Measurements from ENCODE around the gene EMX1. TPM values are rescaled to one million over a fixed set of nuclear protein-coding genes. Genes with fewer than 3 reads are reported as not detected.

The EMX1 gene
- total RNA-seq (not detected), total RNA-seq (0 to 0.15 (median 0) reads per million in 29 experiments)
- not detected for total RNA-seq (2013)

DNA sequence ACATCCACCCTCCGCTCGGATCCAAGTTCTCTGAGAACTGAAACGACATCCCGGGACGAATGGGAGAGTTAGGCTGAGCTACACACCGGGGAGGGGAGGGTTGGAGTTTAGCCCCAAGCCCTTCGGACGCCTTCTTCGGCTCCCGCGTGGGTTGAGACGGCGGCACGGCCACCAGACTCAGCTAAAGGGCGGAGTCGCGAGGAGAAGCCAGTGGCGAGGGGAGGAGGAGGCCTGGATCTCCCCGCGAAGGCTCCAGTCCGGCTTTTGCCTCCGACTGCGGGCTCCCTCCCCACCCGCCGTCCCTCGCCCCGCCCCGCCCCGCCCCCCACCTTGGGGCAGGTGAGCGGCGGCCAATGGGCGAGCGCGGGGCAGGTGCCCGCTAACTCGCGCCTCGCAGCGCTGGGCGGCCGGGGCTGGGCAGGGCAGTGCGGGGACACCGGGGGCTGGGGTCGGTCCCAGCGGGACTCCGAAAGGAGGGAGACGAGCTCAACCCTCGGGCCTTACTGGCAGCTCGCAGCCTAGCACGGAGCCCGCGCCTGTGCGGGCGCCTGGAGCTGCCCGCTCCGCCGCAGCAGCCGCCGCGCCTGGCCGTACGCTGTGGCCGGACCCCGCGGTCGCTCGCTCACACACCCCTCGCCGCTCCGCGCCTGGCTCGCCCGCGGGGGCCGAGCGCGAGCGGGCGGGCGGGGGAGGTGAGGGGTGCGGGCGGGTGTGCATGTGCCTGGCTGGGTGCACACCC lies at the start of gene EMX1:
EMX1 (plus strand) TSS at position 382 of the 739 bp plus-strand sequence; CDS start at position 716, 334 bp downstream.
- Mint-ChIP-seq H3K27ac (no peak within 1 kb of the TSS), H3K9me3 (no peaks in the 10 kb centered on the region), H3K27me3 (peaks cover 53 to 78% of the 10 kb centered on the region in 2 donors), H3K36me3 (no peaks in the 10 kb centered on the region), H3K4me1 (peaks cover 35 to 44% (median 36%) of the 10 kb centered on the region in 3 donors), H3K4me3 (peak within 1 kb of the TSS; percentile 73 to 88 (median 76))
- Histone ChIP-seq H3K4me3 (ENCODE audit: control insufficient read depth in 1 of 2, extremely low read depth in 1 of 2, low read length in 1 of 2) (peak within 1 kb of the TSS; percentile 40 to 83), H3K9me3 (no peaks in the 10 kb centered on the region), H3K27me3 (replicated peaks in 1 of 2; ENCODE audit: control insufficient read depth in 2 of 2, extremely low read depth in 1 of 2, insufficient read depth in 2 of 2, low read length in 1 of 2) (peaks cover 17 to 83% of the 10 kb centered on the region in 2 experiments), H3K36me3 (ENCODE audit: control insufficient read depth in 2 of 2, extremely low read depth in 1 of 2, insufficient read depth in 1 of 2, low read length in 1 of 2) (no peaks in the 10 kb centered on the region), H3K27ac (ENCODE audit: low read length) (no peak within 1 kb of the TSS), H3K4me1 (ENCODE audit: control insufficient read depth in 1 of 2, extremely low read depth in 1 of 2, insufficient read depth in 2 of 2, low read length in 2 of 2) (peaks cover 8 to 54% of the 10 kb centered on the region in 2 experiments)
- WGBS (ENCODE audit: insufficient coverage): 2% methylated on average over 53 of the region's 82 CpGs
- CTCF ChIA-PET: no interaction called here
- DNase-seq (peak in 13 of 35 experiments; percentile 14 to 51 (median 28)), ATAC-seq (replicated peaks in 1 of 4) (peak; percentile 55 to 66 (median 56))
- POLR2A ChIA-PET: no interaction called here

- WGBS (ENCODE audit: insufficient coverage): no CpG with 5 or more reads among the region's 1 CpG
Observed at GRCh38 chr2:72871060-72871459, 46.3 kb upstream of the EMX1 start.

DNA sequence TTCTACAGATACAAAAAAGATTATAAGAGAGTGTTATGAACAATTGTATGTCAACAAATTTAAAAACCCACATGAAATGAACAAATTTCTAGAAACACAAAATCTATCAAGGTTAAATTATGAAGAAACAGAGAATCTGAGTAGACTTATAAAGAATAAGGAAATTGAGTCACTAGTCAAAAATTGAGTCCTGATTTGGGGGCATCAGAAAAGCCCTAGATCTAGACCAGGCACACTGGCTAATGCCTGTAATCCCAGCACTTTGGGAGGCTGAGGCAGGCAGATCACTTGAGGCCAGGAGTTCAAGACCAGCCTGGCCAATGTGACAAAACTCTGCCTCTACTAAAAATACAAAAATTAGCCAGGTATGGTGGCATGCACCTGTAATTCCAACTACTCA lies 45.4 kb upstream of the EMX1 start:
- peaks cover 37 to 49% of the 10 kb centered on the region in 2 donors for H3K27me3 Mint-ChIP-seq
- ATAC-seq (replicated peaks in 1 of 4): no peak

More at GRCh38 chr2:72871060-72871459, 46.3 kb upstream of the EMX1 start:
- Mint-ChIP-seq H3K4me1 (no peaks in the 10 kb centered on the region), H3K9me3 (peaks cover 0 to 14% (median 3%) of the 10 kb centered on the region in 3 donors), H3K27ac (no peak overlapping the region), H3K27me3 (peaks cover 39 to 53% of the 10 kb centered on the region in 2 donors), H3K36me3 (peaks cover 3% of the 10 kb centered on the region), H3K4me3 (no peak overlapping the region)
- ChIA-PET CTCF (interaction anchor here in 1 of 2 donors (0.7 to 1.1 kb wide), 2 partner anchors 8 to 11 kb away, joined by 3 to 4 read pairs; no protein-coding TSS in a partner anchor), POLR2A (interaction anchor here in 1 of 2 donors (0.5 to 0.7 kb wide), 3 partner anchors 126 to 350 kb away, joined by 3 read pairs; no protein-coding TSS in a partner anchor)
- Histone ChIP-seq H3K36me3 (ENCODE audit: control insufficient read depth in 2 of 2, extremely low read depth in 1 of 2, insufficient read depth in 1 of 2, low read length in 1 of 2) (no peaks in the 10 kb centered on the region), H3K4me1 (ENCODE audit: control insufficient read depth in 1 of 2, extremely low read depth in 1 of 2, insufficient read depth in 2 of 2, low read length in 2 of 2) (no peaks in the 10 kb centered on the region), H3K27ac (ENCODE audit: low read length) (no peak overlapping the region), H3K9me3 (no peaks in the 10 kb centered on the region), H3K4me3 (ENCODE audit: control insufficient read depth in 1 of 2, extremely low read depth in 1 of 2, low read length in 1 of 2) (no peak overlapping the region), H3K27me3 (replicated peaks in 1 of 2; ENCODE audit: control insufficient read depth in 2 of 2, extremely low read depth in 1 of 2, insufficient read depth in 2 of 2, low read length in 1 of 2) (peaks cover 10 to 16% of the 10 kb centered on the region in 2 experiments)
- no peak for DNase-seq
- no peak for ATAC-seq (replicated peaks in 1 of 4)

GRCh38 chr2:72883356-72883962 lies 33.9 kb upstream of the EMX1 start:
- Histone ChIP-seq H3K9me3 (no peaks in the 10 kb centered on the region), H3K4me3 (ENCODE audit: control insufficient read depth in 1 of 2, extremely low read depth in 1 of 2, low read length in 1 of 2) (no peak overlapping the region), H3K4me1 (ENCODE audit: control insufficient read depth in 1 of 2, extremely low read depth in 1 of 2, insufficient read depth in 2 of 2, low read length in 2 of 2) (peaks cover 0 to 14% of the 10 kb centered on the region in 2 experiments), H3K27me3 (replicated peaks in 1 of 2; ENCODE audit: control insufficient read depth in 2 of 2, extremely low read depth in 1 of 2, insufficient read depth in 2 of 2, low read length in 1 of 2) (peaks cover 7 to 30% of the 10 kb centered on the region in 2 experiments), H3K36me3 (ENCODE audit: control insufficient read depth in 2 of 2, extremely low read depth in 1 of 2, insufficient read depth in 1 of 2, low read length in 1 of 2) (no peaks in the 10 kb centered on the region), H3K27ac (ENCODE audit: low read length) (no peak overlapping the region)
- Mint-ChIP-seq H3K36me3 (no peaks in the 10 kb centered on the region), H3K4me1 (peaks cover 8 to 14% (median 10%) of the 10 kb centered on the region in 3 donors), H3K27ac (peak overlapping the region in 1 of 2 donors; percentile 12), H3K4me3 (no peak overlapping the region), H3K27me3 (peaks cover 52 to 67% of the 10 kb centered on the region in 2 donors), H3K9me3 (peaks cover 0 to 4% (median 0%) of the 10 kb centered on the region in 3 donors)
- WGBS (ENCODE audit: insufficient coverage): 7% methylated on average over 4 of the region's 4 CpGs
- ChIA-PET CTCF (interaction anchor here in 1 of 2 donors (0.6 kb wide), 1 partner anchor 8 kb away, joined by 3 read pairs; no protein-coding TSS in a partner anchor), POLR2A (no interaction called here)
- DNase-seq (peak in 7 of 35 experiments; percentile 10 to 28 (median 23)), ATAC-seq (replicated peaks in 1 of 4) (no peak)

More for the DNA sequence above, 45.4 kb upstream of the EMX1 start:
- Mint-ChIP-seq H3K27ac (no peak overlapping the region), H3K9me3 (peaks cover 0 to 14% (median 3%) of the 10 kb centered on the region in 3 donors), H3K36me3 (peaks cover 3% of the 10 kb centered on the region), H3K4me1 (no peaks in the 10 kb centered on the region), H3K4me3 (no peak overlapping the region)
- H3K9me3 ChIP-seq: no peaks in the 10 kb centered on the region
- CTCF ChIA-PET: interaction anchor here in 1 of 2 donors (0.7 kb wide), 1 partner anchor 9 kb away, joined by 4 read pairs; no protein-coding TSS in a partner anchor
- H3K27me3 ChIP-seq (replicated peaks in 1 of 2; ENCODE audit: control insufficient read depth in 2 of 2, extremely low read depth in 1 of 2, insufficient read depth in 2 of 2, low read length in 1 of 2): peaks cover 10 to 16% of the 10 kb centered on the region in 2 experiments
- POLR2A ChIA-PET: no interaction called here
- H3K4me3 ChIP-seq (ENCODE audit: control insufficient read depth in 1 of 2, extremely low read depth in 1 of 2, low read length in 1 of 2): no peak overlapping the region
- no peaks in the 10 kb centered on the region for H3K36me3 ChIP-seq (ENCODE audit: control insufficient read depth in 2 of 2, extremely low read depth in 1 of 2, insufficient read depth in 1 of 2, low read length in 1 of 2)
- no peak for DNase-seq
- H3K4me1 ChIP-seq (ENCODE audit: control insufficient read depth in 1 of 2, extremely low read depth in 1 of 2, insufficient read depth in 2 of 2, low read length in 2 of 2): no peaks in the 10 kb centered on the region
- no peak overlapping the region for H3K27ac ChIP-seq (ENCODE audit: low read length)

GRCh38 chr2:72886505-72887031 lies 30.8 kb upstream of the EMX1 start:
- WGBS (ENCODE audit: insufficient coverage): 90% methylated on average over 2 of the region's 7 CpGs
- Mint-ChIP-seq H3K27ac (no peak overlapping the region), H3K36me3 (no peaks in the 10 kb centered on the region), H3K27me3 (peaks cover 53 to 81% of the 10 kb centered on the region in 2 donors), H3K9me3 (peaks cover 0 to 4% (median 0%) of the 10 kb centered on the region in 3 donors), H3K4me1 (peaks cover 8 to 14% (median 10%) of the 10 kb centered on the region in 3 donors), H3K4me3 (peak overlapping the region; percentile 66 to 79 (median 74))
- POLR2A ChIA-PET: no interaction called here
- ATAC-seq (replicated peaks in 1 of 4) (no peak), DNase-seq (no peak)
- CTCF ChIA-PET: no interaction called here
- H3K27ac ChIP-seq (ENCODE audit: low read length): no peak overlapping the region
- no peaks in the 10 kb centered on the region for H3K36me3 ChIP-seq (ENCODE audit: control insufficient read depth in 2 of 2, extremely low read depth in 1 of 2, insufficient read depth in 1 of 2, low read length in 1 of 2)
- H3K4me3 ChIP-seq (ENCODE audit: control insufficient read depth in 1 of 2, extremely low read depth in 1 of 2, low read length in 1 of 2): peak overlapping the region; percentile 12 to 48
- H3K9me3 ChIP-seq: no peaks in the 10 kb centered on the region
- H3K4me1 ChIP-seq (ENCODE audit: control insufficient read depth in 1 of 2, extremely low read depth in 1 of 2, insufficient read depth in 2 of 2, low read length in 2 of 2): peaks cover 0 to 17% of the 10 kb centered on the region in 2 experiments
- H3K27me3 ChIP-seq (replicated peaks in 1 of 2; ENCODE audit: control insufficient read depth in 2 of 2, extremely low read depth in 1 of 2, insufficient read depth in 2 of 2, low read length in 1 of 2): peaks cover 11 to 53% of the 10 kb centered on the region in 2 experiments
